A673 (cell line): ENCODE measurements around the gene GOLPH3. TPM values are rescaled to one million over a fixed set of nuclear protein-coding genes. Genes with fewer than 3 reads are reported as not detected.

ENCODE experiments used
- BruUV-seq: library from RNA; stranded (reverse); fragments of 400-500 nt; replicated peaks from 2 replicates; lab custom pipeline; 2021; lab: Mats Ljungman, UMichigan
- CTCF ChIA-PET: fragments of 300-600 bp; sonication (Branson Sonifier 250); formaldehyde crosslinking; loops from one replicate; lab custom pipeline; 2022; ENCODE audit warnings: antibody characterized with exemption; lab: Charles Lee
- POLR2A ChIA-PET: fragments of 300-600 bp; sonication (Branson Sonifier 250); formaldehyde crosslinking; loops from one replicate; lab custom pipeline; 2022; ENCODE audit warnings: antibody characterized with exemption; ENCODE audit not compliant: low non-redundant PET; lab: Charles Lee
- DNase-seq: peaks from one replicate; pipeline ENCODE4 v3.0.0-alpha.2; 2015; ENCODE audit warnings: low spot score
- H3K27ac ChIP-seq: fragments of 200-600 bp; sonication (generic); 2 replicates; pipeline ENCODE4 v1.5.1; 2016; ENCODE audit warnings: mixed run types, low read depth, mild to moderate bottlenecking, mixed read lengths, antibody characterized with exemption, low read length; ENCODE audit not compliant: poor library complexity, severe bottlenecking
- H3K27me3 ChIP-seq: fragments of 200-600 bp; sonication (generic); replicated peaks from 2 replicates; pipeline ENCODE4 v1.6.1; 2017; ENCODE audit warnings: mixed run types, low read depth, mild to moderate bottlenecking, mixed read lengths, antibody characterized with exemption, low read length; ENCODE audit not compliant: insufficient read depth, poor library complexity
- H3K36me3 ChIP-seq: fragments of 200-600 bp; sonication (generic); 2 replicates; pipeline ENCODE4 v1.6.1; 2016; ENCODE audit warnings: mixed run types, mild to moderate bottlenecking, mixed read lengths, antibody characterized with exemption, low read length; ENCODE audit not compliant: insufficient read depth, poor library complexity, severe bottlenecking
- H3K4me1 ChIP-seq: fragments of 200-600 bp; sonication (generic); 2 replicates; pipeline ENCODE4 v1.6.1; 2017; ENCODE audit warnings: mixed run types, mild to moderate bottlenecking, mixed read lengths, antibody characterized with exemption, low read length; ENCODE audit not compliant: insufficient read depth, poor library complexity, severe bottlenecking
- H3K4me3 ChIP-seq: fragments of 200-600 bp; sonication (generic); 2 replicates; pipeline ENCODE4 v1.5.1; 2016; ENCODE audit warnings: low read depth, mixed run types, mild to moderate bottlenecking, mixed read lengths, low read length; ENCODE audit not compliant: poor library complexity, severe bottlenecking
- H3K9me3 ChIP-seq: fragments of 200-600 bp; sonication (generic); 2 replicates; pipeline ENCODE4 v1.6.1; 2016; ENCODE audit warnings: mixed run types, low read depth, mild to moderate bottlenecking, mixed read lengths, antibody characterized with exemption, low read length; ENCODE audit not compliant: poor library complexity, severe bottlenecking
- EZH2 ChIP-seq: fragments of 200-600 bp; sonication (generic); IDR thresholded peaks from 2 replicates; pipeline ENCODE4 v1.6.1; 2017; ENCODE audit warnings: borderline replicate concordance, low read depth, mild to moderate bottlenecking, mixed read lengths, antibody characterized with exemption, low read length; ENCODE audit not compliant: poor library complexity, severe bottlenecking
- intact Hi-C: fragments of 100-400 bp; cut with micrococcal nuclease; formaldehyde crosslinking; loops from one replicate; pipeline ENCODE4 v1.10.0; 2022; ENCODE audit not compliant: unreplicated experiment
- total RNA-seq: library from RNA; stranded (reverse); gene quantifications from 2 replicates; pipeline ENCODE4 v1.2.3, GENCODE V29; 2021
- TF ChIP-seq, protein P1 (sequence below): fragments of 300-800, 200-600 bp; sonication (generic); conservative IDR thresholded peaks from 2 replicates; pipeline ENCODE4 v1.5.1; 2017; ENCODE audit warnings: low read depth, mild to moderate bottlenecking, antibody characterized with exemption, low read length, moderate library complexity, mixed read lengths

The GOLPH3 gene
- total RNA-seq, 1 experiment from 2014 or later, result 64.6 TPM

DNA sequence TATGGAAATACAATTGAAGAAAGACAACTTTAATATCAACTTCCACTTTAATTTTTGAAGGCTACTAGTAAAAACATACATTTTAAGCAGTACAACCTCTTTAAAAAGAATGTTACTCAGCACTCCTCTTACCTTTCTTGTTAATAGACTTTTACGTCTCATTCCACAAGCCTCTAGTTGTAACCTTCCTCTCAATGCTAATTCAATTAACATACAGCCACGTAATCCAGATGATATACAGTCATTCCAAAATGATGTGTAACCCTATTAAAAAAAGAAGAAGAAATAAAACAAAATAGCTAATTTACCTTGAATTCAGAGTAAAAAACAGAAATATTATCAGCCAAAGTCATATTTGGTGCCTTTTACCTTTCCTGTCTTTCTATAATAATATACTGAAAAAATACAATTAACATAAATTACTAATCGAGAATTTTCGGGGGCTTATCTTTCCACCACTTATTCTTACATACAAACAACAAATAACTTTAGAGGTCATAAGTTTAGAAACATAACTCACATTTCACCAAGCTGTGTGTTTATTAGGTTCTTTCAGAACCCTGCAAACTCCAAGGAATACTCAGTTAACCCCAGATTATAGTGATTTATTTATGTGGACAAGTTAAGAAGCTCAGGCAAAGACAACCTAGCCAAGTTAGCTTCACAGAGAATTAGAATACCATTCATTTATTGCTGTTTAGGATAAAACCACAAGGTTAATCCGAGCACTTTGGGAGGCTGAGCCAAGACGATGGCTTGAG, 30.3 kb downstream of the GOLPH3 start:
- no TSS peak for BruUV-seq
- POLR2A ChIA-PET, result no interaction called here
- Histone ChIP-seq H3K36me3 (no peaks in the 10 kb centered on the region), H3K4me3 (no peak overlapping the region), H3K27me3 (no peaks in the 10 kb centered on the region), H3K4me1 (peaks cover 47% of the 10 kb centered on the region), H3K27ac (no peak overlapping the region), H3K9me3 (no peaks in the 10 kb centered on the region)
- no peak for TF ChIP-seq EZH2
- TF ChIP-seq, protein P1, sequence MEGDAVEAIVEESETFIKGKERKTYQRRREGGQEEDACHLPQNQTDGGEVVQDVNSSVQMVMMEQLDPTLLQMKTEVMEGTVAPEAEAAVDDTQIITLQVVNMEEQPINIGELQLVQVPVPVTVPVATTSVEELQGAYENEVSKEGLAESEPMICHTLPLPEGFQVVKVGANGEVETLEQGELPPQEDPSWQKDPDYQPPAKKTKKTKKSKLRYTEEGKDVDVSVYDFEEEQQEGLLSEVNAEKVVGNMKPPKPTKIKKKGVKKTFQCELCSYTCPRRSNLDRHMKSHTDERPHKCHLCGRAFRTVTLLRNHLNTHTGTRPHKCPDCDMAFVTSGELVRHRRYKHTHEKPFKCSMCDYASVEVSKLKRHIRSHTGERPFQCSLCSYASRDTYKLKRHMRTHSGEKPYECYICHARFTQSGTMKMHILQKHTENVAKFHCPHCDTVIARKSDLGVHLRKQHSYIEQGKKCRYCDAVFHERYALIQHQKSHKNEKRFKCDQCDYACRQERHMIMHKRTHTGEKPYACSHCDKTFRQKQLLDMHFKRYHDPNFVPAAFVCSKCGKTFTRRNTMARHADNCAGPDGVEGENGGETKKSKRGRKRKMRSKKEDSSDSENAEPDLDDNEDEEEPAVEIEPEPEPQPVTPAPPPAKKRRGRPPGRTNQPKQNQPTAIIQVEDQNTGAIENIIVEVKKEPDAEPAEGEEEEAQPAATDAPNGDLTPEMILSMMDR, result no peak
- CTCF ChIA-PET, result no interaction called here
- DNase-seq, result no peak
- intact Hi-C loops, result no loop called here

DNA sequence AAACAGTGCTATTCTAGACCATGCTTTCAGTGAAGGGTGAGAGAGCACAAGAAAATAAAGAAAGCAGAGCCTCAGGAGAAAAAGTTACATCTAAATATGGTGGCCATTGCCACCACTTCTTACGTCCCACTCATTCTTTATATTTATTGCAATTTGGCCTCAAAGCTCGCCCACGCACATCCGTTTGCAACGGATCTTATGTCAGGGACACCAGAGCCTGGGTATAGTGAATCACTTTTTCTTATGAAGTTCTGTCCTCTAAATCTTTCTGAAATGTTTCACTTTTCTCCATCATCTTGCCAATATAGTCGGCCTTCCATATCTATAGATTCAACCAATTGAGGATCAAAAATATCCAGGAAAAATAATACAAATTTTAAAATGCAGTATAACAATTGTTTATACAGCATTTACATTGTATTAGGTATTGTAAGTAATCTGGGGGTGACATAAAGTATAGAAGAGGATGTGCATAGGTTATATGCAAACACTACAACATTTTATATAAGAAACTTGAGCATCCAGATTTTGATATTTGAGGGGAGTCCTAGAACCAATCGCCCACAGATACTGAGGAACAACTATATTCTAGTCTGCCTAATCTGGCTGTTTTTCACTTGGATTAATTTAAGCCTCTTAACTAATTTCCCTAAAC, 35.2 kb downstream of the GOLPH3 start:
- peak overlapping the region; percentile 75 for H3K27ac ChIP-seq

DNA sequence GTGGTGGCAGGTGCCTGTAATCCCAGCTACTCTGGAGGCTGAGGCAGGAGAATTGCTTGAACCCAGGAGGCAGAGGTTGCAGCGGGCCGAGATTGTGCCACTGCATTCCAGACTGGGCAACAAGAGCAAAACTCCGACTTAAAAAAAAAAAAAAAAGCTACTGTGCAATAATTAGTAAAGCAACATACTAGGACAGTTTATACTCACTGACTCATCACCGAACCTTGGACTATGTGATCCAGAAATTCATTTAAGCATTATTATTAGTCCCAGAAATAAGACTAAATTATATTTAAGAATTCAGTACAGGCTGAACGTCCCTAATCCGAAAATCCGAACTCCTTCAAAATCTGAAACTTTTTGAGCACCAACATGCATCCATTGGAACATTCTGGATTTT, 37.8 kb downstream of the GOLPH3 start:
- Histone ChIP-seq H3K36me3 (peaks cover 15% of the 10 kb centered on the region), H3K4me3 (no peak overlapping the region), H3K9me3 (no peaks in the 10 kb centered on the region), H3K27me3 (no peaks in the 10 kb centered on the region), H3K4me1 (peaks cover 31% of the 10 kb centered on the region), H3K27ac (no peak overlapping the region)
- no peak for DNase-seq
- TF ChIP-seq, protein P1, result no peak
- no peak for TF ChIP-seq EZH2
- ChIA-PET CTCF (no interaction called here), POLR2A (interaction anchor here (0.6 kb wide), 1 partner anchor 17 kb away, joined by 4 read pairs; no protein-coding TSS in a partner anchor)
- BruUV-seq, result no TSS peak
- intact Hi-C loops, result no loop called here

More for the DNA sequence above, 35.2 kb downstream of the GOLPH3 start:
- H3K4me3 ChIP-seq, result peak overlapping the region; percentile 11
- TF ChIP-seq, protein P1, result no peak
- TF ChIP-seq EZH2, result no peak
- H3K36me3 ChIP-seq, result peaks cover 15% of the 10 kb centered on the region
- H3K9me3 ChIP-seq, result no peaks in the 10 kb centered on the region
- ChIA-PET POLR2A (no interaction called here), CTCF (no interaction called here)
- BruUV-seq, result no TSS peak
- peaks cover 32% of the 10 kb centered on the region for H3K4me1 ChIP-seq
- H3K27me3 ChIP-seq, result no peaks in the 10 kb centered on the region
- DNase-seq, result peak; percentile 90
- intact Hi-C loops, result no loop called here
